Progenitor cell of endocrine pancreas (in vitro differentiated cells): ENCODE measurements around the gene ZNF362. TPM values are rescaled to one million over a fixed set of nuclear protein-coding genes. Genes with fewer than 3 reads are reported as not detected.
A peak's percentile ranks its signal among the peaks of the same experiment; 100 is the strongest.

Experiments used
- DNase-seq: peaks from one replicate; pipeline ENCODE4 v3.0.0; 2021; ENCODE audit warnings: low spot score; ENCODE audit not compliant: unreplicated experiment
- H3K27ac Mint-ChIP-seq: 2 replicates; pipeline ENCODE4 v1.8.0; 2021; ENCODE audit warnings: mild to moderate bottlenecking, moderate library complexity, mixed read lengths
- H3K27me3 Mint-ChIP-seq: 2 replicates; pipeline ENCODE4 v1.8.0; 2021; ENCODE audit warnings: mixed read lengths
- H3K36me3 Mint-ChIP-seq: 2 replicates; pipeline ENCODE4 v1.8.0; 2022; ENCODE audit warnings: mixed read lengths; ENCODE audit not compliant: insufficient read depth
- H3K4me1 Mint-ChIP-seq: 2 replicates; pipeline ENCODE4 v1.8.0; 2021; ENCODE audit warnings: low read depth, mixed read lengths
- H3K4me3 Mint-ChIP-seq: 2 replicates; pipeline ENCODE4 v1.8.0; 2021; ENCODE audit warnings: low read depth, mild to moderate bottlenecking, moderate library complexity, mixed read lengths
- H3K9me3 Mint-ChIP-seq: 2 replicates; pipeline ENCODE4 v1.8.0; 2021; ENCODE audit warnings: low read depth, mixed read lengths
- CTCF ChIP-seq: fragments of 200-600 bp; sonication (generic); IDR thresholded peaks from one replicate; pipeline ENCODE4 v1.5.0; 2021; ENCODE audit warnings: antibody characterized with exemption, mild to moderate bottlenecking; ENCODE audit not compliant: unreplicated experiment
- total RNA-seq: library from RNA; stranded (reverse); gene quantifications from 2 replicates; pipeline ENCODE4 v1.2.1, GENCODE V29; 2021

ZNF362 gene
- total RNA-seq, 1 donor from 2014 or later: 79.3 TPM

- Mint-ChIP-seq H3K4me3 (no peak overlapping the region), H3K27me3 (no peaks in the 10 kb centered on the region), H3K27ac (peak overlapping the region; percentile 50), H3K4me1 (no peaks in the 10 kb centered on the region), H3K9me3 (no peaks in the 10 kb centered on the region), H3K36me3 (peaks cover 34% of the 10 kb centered on the region)
- TF ChIP-seq CTCF: no peak
- DNase-seq: no peak
These were observed 41.8 kb downstream of the ZNF362 start for GRCh38 chr1:33297911-33298622.

- peaks cover 34% of the 10 kb centered on the region for H3K36me3 Mint-ChIP-seq
- H3K4me3 Mint-ChIP-seq: no peak overlapping the region
- H3K4me1 Mint-ChIP-seq: no peaks in the 10 kb centered on the region
- peak; percentile 73 for TF ChIP-seq CTCF
- H3K27me3 Mint-ChIP-seq: no peaks in the 10 kb centered on the region
- peak; percentile 48 for DNase-seq
- peak overlapping the region; percentile 52 for H3K27ac Mint-ChIP-seq
- H3K9me3 Mint-ChIP-seq: no peaks in the 10 kb centered on the region
These were observed 42.5 kb downstream of the ZNF362 start for GRCh38 chr1:33298623-33299277.

- Mint-ChIP-seq H3K27ac (no peak overlapping the region), H3K9me3 (no peaks in the 10 kb centered on the region), H3K4me1 (no peaks in the 10 kb centered on the region), H3K36me3 (peaks cover 30% of the 10 kb centered on the region), H3K27me3 (no peaks in the 10 kb centered on the region), H3K4me3 (no peak overlapping the region)
- DNase-seq: no peak
- no peak for TF ChIP-seq CTCF
These were observed 43.3 kb downstream of the ZNF362 start for GRCh38 chr1:33299461-33300155.

- Mint-ChIP-seq H3K9me3 (no peaks in the 10 kb centered on the region), H3K4me1 (no peaks in the 10 kb centered on the region), H3K27me3 (peaks cover 3% of the 10 kb centered on the region), H3K36me3 (peaks cover 25% of the 10 kb centered on the region), H3K27ac (no peak overlapping the region), H3K4me3 (no peak overlapping the region)
- no peak for DNase-seq
- TF ChIP-seq CTCF: no peak
These were observed 44.4 kb downstream of the ZNF362 start for GRCh38 chr1:33300673-33301072.

GRCh38 chr1:33301273-33301984 lies 45.1 kb downstream of the ZNF362 start:
- Mint-ChIP-seq H3K27ac (no peak overlapping the region), H3K27me3 (peaks cover 10% of the 10 kb centered on the region), H3K9me3 (no peaks in the 10 kb centered on the region), H3K4me3 (no peak overlapping the region), H3K4me1 (peaks cover 2% of the 10 kb centered on the region), H3K36me3 (peaks cover 23% of the 10 kb centered on the region)
- no peak for DNase-seq
- TF ChIP-seq CTCF: no peak
